ENCODE data around the gene LPP.

LPP gene

GRCh38 chr3:188229177-188229576 is 75.2 kb downstream of the LPP start:
- no peak for DNase-seq

- no peak for DNase-seq
These were observed 75.8 kb downstream of the LPP start for GRCh38 chr3:188229726-188230125.

GRCh38 chr3:188230962-188231361 is 77.0 kb downstream of the LPP start:
- no peak for DNase-seq

- no peak for DNase-seq
These were observed 77.5 kb downstream of the LPP start for GRCh38 chr3:188231456-188231855.

GRCh38 chr3:188232656-188233055 is 78.7 kb downstream of the LPP start:
- DNase-seq: no peak

- DNase-seq: no peak
These were observed 79.4 kb downstream of the LPP start for GRCh38 chr3:188233320-188233719.

- no peak for DNase-seq
These were observed 80.2 kb downstream of the LPP start for GRCh38 chr3:188234132-188234531.

GRCh38 chr3:188236271-188236670 is 82.3 kb downstream of the LPP start:
- DNase-seq: no peak

- no peak for DNase-seq
These were observed 85.1 kb downstream of the LPP start for GRCh38 chr3:188239035-188239434.

GRCh38 chr3:188239577-188239976 is 85.6 kb downstream of the LPP start:
- DNase-seq: no peak

GRCh38 chr3:188240189-188240981 is 86.4 kb downstream of the LPP start:
- DNase-seq: no peak

GRCh38 chr3:188241072-188241471 is 87.1 kb downstream of the LPP start:
- DNase-seq: peak; percentile 7 to 9

GRCh38 chr3:188241883-188242282 is 87.9 kb downstream of the LPP start:
- DNase-seq: no peak

GRCh38 chr3:188242436-188243123 is 88.6 kb downstream of the LPP start:
- DNase-seq: no peak

GRCh38 chr3:188243124-188243795 is 89.3 kb downstream of the LPP start:
- no peak for DNase-seq

GRCh38 chr3:188244395-188244861 is 90.5 kb downstream of the LPP start:
- DNase-seq: no peak

GRCh38 chr3:188246905-188247304 is 92.9 kb downstream of the LPP start:
- no peak for DNase-seq

- no peak for DNase-seq
These were observed 94.1 kb downstream of the LPP start for GRCh38 chr3:188248036-188248561.

- no peak for DNase-seq
These were observed 99.3 kb downstream of the LPP start for GRCh38 chr3:188253123-188253793.

GRCh38 chr3:188253800-188254452 is 100.0 kb downstream of the LPP start:
- no peak for DNase-seq

GRCh38 chr3:188254520-188255070 is 100.6 kb downstream of the LPP start:
- no peak for DNase-seq

- DNase-seq: no peak
These were observed 101.2 kb downstream of the LPP start for GRCh38 chr3:188255190-188255589.
